Kasumi-1 (cell line): ENCODE results near the gene ILRUN.
"Not testable (repeated sequence)": the region's sequence is repeated elsewhere in the genome, so short reads cannot be mapped to it uniquely, and the experiment has no call there.

Experiments
- DNase-seq, 2 experiments: peaks; one replicate each; lab custom pipeline; 2025; lab: John Stamatoyannopoulos, UW

Gene ILRUN

GRCh38 chr6:34697544-34697836, 923 bp upstream of the ILRUN start:
- DNase-seq, result no peak

GRCh38 chr6:34696189-34696738, 303 bp downstream of the ILRUN start:
- no peak for DNase-seq

- DNase-seq, result no peak
Observed at GRCh38 chr6:34695729-34696188, 808 bp downstream of the ILRUN start.

GRCh38 chr6:34692280-34692679, 4.3 kb downstream of the ILRUN start:
- DNase-seq, result no peak

- no peak for DNase-seq
Observed at GRCh38 chr6:34689742-34690141, 6.8 kb downstream of the ILRUN start.

- DNase-seq, result no peak
Observed at GRCh38 chr6:34688956-34689355, 7.6 kb downstream of the ILRUN start.

- DNase-seq, result no peak
Observed at GRCh38 chr6:34684919-34685318, 11.6 kb downstream of the ILRUN start.

GRCh38 chr6:34684364-34684763, 12.2 kb downstream of the ILRUN start:
- DNase-seq, result no peak

- DNase-seq, result no peak
Observed at GRCh38 chr6:34680802-34681515, 15.6 kb downstream of the ILRUN start.

- not testable (repeated sequence) for DNase-seq
Observed at GRCh38 chr6:34680313-34680712, 16.3 kb downstream of the ILRUN start.

- peak in 1 of 2 experiments; percentile 14 for DNase-seq
Observed at GRCh38 chr6:34679552-34680253, 16.9 kb downstream of the ILRUN start.

GRCh38 chr6:34676140-34676539, 20.4 kb downstream of the ILRUN start:
- DNase-seq, result no peak

GRCh38 chr6:34674930-34675329, 21.6 kb downstream of the ILRUN start:
- not testable (repeated sequence) for DNase-seq

GRCh38 chr6:34674268-34674639, 22.3 kb downstream of the ILRUN start:
- DNase-seq, result no peak

- no peak for DNase-seq
Observed at GRCh38 chr6:34673064-34673463, 23.5 kb downstream of the ILRUN start.

- DNase-seq, result no peak
Observed at GRCh38 chr6:34672657-34673043, 23.9 kb downstream of the ILRUN start.

- peak; percentile 9 to 13 for DNase-seq
Observed at GRCh38 chr6:34671801-34672656, 24.5 kb downstream of the ILRUN start.

GRCh38 chr6:34671367-34671766, 25.2 kb downstream of the ILRUN start:
- no peak for DNase-seq

- DNase-seq, result not testable (repeated sequence)
Observed at GRCh38 chr6:34668799-34669198, 27.8 kb downstream of the ILRUN start.

- DNase-seq, result no peak
Observed at GRCh38 chr6:34667481-34668238, 28.9 kb downstream of the ILRUN start.

GRCh38 chr6:34665019-34665418, 31.5 kb downstream of the ILRUN start:
- DNase-seq, result no peak
